ENCODE measurements around the gene SLC18A3.

SLC18A3 gene

GRCh38 chr10:49610114-49610457 lies at the start of gene SLC18A3:
SLC18A3 (plus strand) TSS chr10:49610310; CDS start chr10:49610741, 431 bp downstream.
- no peak for DNase-seq

GRCh38 chr10:49560526-49560925 lies 49.6 kb upstream of the SLC18A3 start:
- no peak for DNase-seq

- no peak for DNase-seq
These were observed 47.2 kb upstream of the SLC18A3 start for GRCh38 chr10:49562893-49563292.

GRCh38 chr10:49564461-49565009 lies 45.6 kb upstream of the SLC18A3 start:
- no peak for DNase-seq

GRCh38 chr10:49567810-49568209 lies 42.3 kb upstream of the SLC18A3 start:
- DNase-seq = no peak

- no peak for DNase-seq
These were observed 41.9 kb upstream of the SLC18A3 start for GRCh38 chr10:49568235-49568634.

GRCh38 chr10:49569031-49569631 lies 41.0 kb upstream of the SLC18A3 start:
- DNase-seq = no peak

GRCh38 chr10:49571388-49571787 lies 38.7 kb upstream of the SLC18A3 start:
- no peak for DNase-seq

GRCh38 chr10:49572594-49573114 lies 37.5 kb upstream of the SLC18A3 start:
- DNase-seq = no peak

GRCh38 chr10:49575489-49576072 lies 34.5 kb upstream of the SLC18A3 start:
- DNase-seq = no peak

- peak; percentile 6 for DNase-seq
These were observed 32.8 kb upstream of the SLC18A3 start for GRCh38 chr10:49577182-49577925.

GRCh38 chr10:49578392-49578791 lies 31.7 kb upstream of the SLC18A3 start:
- no peak for DNase-seq

- no peak for DNase-seq
These were observed 30.5 kb upstream of the SLC18A3 start for GRCh38 chr10:49579621-49580020.

- no peak for DNase-seq
These were observed 24.7 kb upstream of the SLC18A3 start for GRCh38 chr10:49585387-49585786.

- no peak for DNase-seq
These were observed 22.1 kb upstream of the SLC18A3 start for GRCh38 chr10:49587981-49588380.

- DNase-seq = peak; percentile 71
These were observed 17.2 kb upstream of the SLC18A3 start for GRCh38 chr10:49592726-49593563.

- DNase-seq = no peak
These were observed 16.6 kb upstream of the SLC18A3 start for GRCh38 chr10:49593564-49593875.

GRCh38 chr10:49593998-49594397 lies 16.1 kb upstream of the SLC18A3 start:
- no peak for DNase-seq

- DNase-seq = peak; percentile 42
These were observed 15.5 kb upstream of the SLC18A3 start for GRCh38 chr10:49594594-49594993.

GRCh38 chr10:49595003-49595712 lies 15.0 kb upstream of the SLC18A3 start:
- DNase-seq = no peak

- DNase-seq = no peak
These were observed 14.2 kb upstream of the SLC18A3 start for GRCh38 chr10:49595713-49596492.

GRCh38 chr10:49596493-49596809 lies 13.7 kb upstream of the SLC18A3 start:
- no peak for DNase-seq

All from activated CD4-positive, alpha-beta T cell treated with anti-CD3 and anti-CD28 coated beads, Interleukin-2, Interleukin-6, amounts not matched to agents 100 ng/mL and 50 ng/mL, durations not matched to agents 16 hours and 8 hours (primary cell).